H1 (cell line): ENCODE measurements around the gene ZSWIM6. TPM values are rescaled to one million over a fixed set of nuclear protein-coding genes. Genes with fewer than 3 reads are reported as not detected.

ENCODE experiments used
- CTCF ChIA-PET: fragments of 300-600 bp; sonication (Branson Sonifier 250); formaldehyde crosslinking; loops from one replicate; lab custom pipeline; 2021; ENCODE audit not compliant: partially characterized antibody; lab: Charles Lee
- POLR2A ChIA-PET: fragments of 300-600 bp; sonication (Branson Sonifier 250); formaldehyde crosslinking; loops from one replicate; lab custom pipeline; 2021; ENCODE audit warnings: inconsistent platforms; ENCODE audit not compliant: partially characterized antibody; lab: Charles Lee
- DNase-seq, 2 experiments: peaks; one replicate each; pipeline versions ENCODE4 v3.0.0 to v3.0.0-alpha.2; 2010 to 2022; ENCODE audit warnings: low spot score in 2 of 2, low read depth in 1 of 2, mixed read lengths in 1 of 2
- FAIRE-seq: peaks from 2 replicates; lab custom pipeline; 2011; peaks lifted over from hg19 to GRCh38; lab: Jason Lieb, UNC
- H2AFZ ChIP-seq: 2 replicates; pipeline ENCODE4 v1.8.1; 2012; ENCODE audit warnings: low read length, inconsistent platforms
- H2AK5ac ChIP-seq: 2 replicates; pipeline ENCODE4 v1.6.1; 2013; ENCODE audit warnings: low read depth, low read length
- H2BK120ac ChIP-seq: replicated peaks from 2 replicates; pipeline ENCODE3; 2013; ENCODE audit warnings: low read depth, low read length, inconsistent platforms
- H2BK12ac ChIP-seq: 2 replicates; pipeline ENCODE4 v1.6.1; 2013; ENCODE audit warnings: low read depth, low read length
- H2BK15ac ChIP-seq: 2 replicates; pipeline ENCODE4 v1.6.1; 2013; ENCODE audit warnings: low read length
- H2BK20ac ChIP-seq: 2 replicates; pipeline ENCODE4 v1.6.1; 2013; ENCODE audit warnings: low read length
- H2BK5ac ChIP-seq: 2 replicates; pipeline ENCODE4 v1.6.1; 2013; ENCODE audit warnings: low read depth, low read length
- H3K14ac ChIP-seq: 2 replicates; pipeline ENCODE4 v1.6.1; 2013; ENCODE audit warnings: inconsistent platforms; ENCODE audit not compliant: insufficient read length
- H3K18ac ChIP-seq: 2 replicates; pipeline ENCODE4 v1.6.1; 2013; ENCODE audit warnings: low read length; ENCODE audit errors: extremely low read depth
- H3K23ac ChIP-seq: 2 replicates; pipeline ENCODE4 v1.6.1; 2013; ENCODE audit warnings: inconsistent platforms; ENCODE audit not compliant: insufficient read length
- H3K23me2 ChIP-seq: 2 replicates; pipeline ENCODE4 v1.6.1; 2013; ENCODE audit warnings: low read depth, low read length
- H3K27ac ChIP-seq: 2 replicates; pipeline ENCODE4 v1.6.1; 2011; ENCODE audit warnings: low read depth, low read length, inconsistent platforms
- H3K27me3 ChIP-seq, 4 experiments: replicated peaks in 1 of 4; 1 replicate in 1 of 4; 2 replicates in 3 of 4; pipeline versions ENCODE4 v1.6.1 to v1.8.1; 2011 to 2013; ENCODE audit warnings: low read length in 3 of 4, mild to moderate bottlenecking in 3 of 4, inconsistent platforms in 2 of 4, mixed read lengths in 2 of 4, moderate library complexity in 1 of 4; ENCODE audit not compliant: control insufficient read depth in 3 of 4, insufficient read depth in 3 of 4; ENCODE audit errors: extremely low read depth in 1 of 4
- H3K36me3 ChIP-seq, 4 experiments: 2 replicates each; pipeline versions ENCODE4 v1.6.1 to v1.8.1; 2011 to 2013; ENCODE audit warnings: mild to moderate bottlenecking in 4 of 4, low read length in 3 of 4, moderate library complexity in 2 of 4, control low read depth in 1 of 4, inconsistent platforms in 1 of 4; ENCODE audit not compliant: insufficient read depth in 4 of 4, control insufficient read depth in 2 of 4
- H3K4ac ChIP-seq: replicated peaks from 2 replicates; pipeline ENCODE3; 2013; ENCODE audit warnings: low read length, low read depth, mixed read lengths, inconsistent platforms; ENCODE audit not compliant: insufficient read length
- H3K4me1 ChIP-seq, 4 experiments: replicated peaks in 1 of 4; 1 replicate in 1 of 4; 2 replicates in 3 of 4; pipeline versions ENCODE4 v1.6.1 to v1.8.1; 2011 to 2013; ENCODE audit warnings: low read length in 3 of 4, inconsistent platforms in 2 of 4, mixed read lengths in 1 of 4; ENCODE audit not compliant: insufficient read depth in 4 of 4, control insufficient read depth in 3 of 4
- H3K4me2 ChIP-seq, 2 experiments: 2 replicates each; pipeline versions ENCODE4 v1.6.1 to v1.8.1; 2011 to 2013; ENCODE audit warnings: low read depth in 2 of 2, low read length in 2 of 2, control low read depth in 1 of 2, inconsistent platforms in 1 of 2, mild to moderate bottlenecking in 1 of 2; ENCODE audit not compliant: insufficient read depth in 1 of 2
- H3K4me3 ChIP-seq, 4 experiments: fragments of 200-600, 300-600 bp in 1 of 4; sonication (generic), shearing (Covaris generic), sonication (Bioruptor Twin) in 1 of 4; 2 replicates each; pipeline versions ENCODE4 v1.5.1 to v1.8.1; 2011 to 2016; ENCODE audit warnings: low read length in 4 of 4, low read depth in 3 of 4, control low read depth in 2 of 4, inconsistent platforms in 2 of 4, mild to moderate bottlenecking in 2 of 4, mixed read lengths in 1 of 4, moderate library complexity in 1 of 4; ENCODE audit not compliant: insufficient read depth in 2 of 4; ENCODE audit errors: extremely low read depth in 1 of 4
- H3K56ac ChIP-seq: replicated peaks from 2 replicates; pipeline ENCODE3; 2013; ENCODE audit warnings: low read depth, mild to moderate bottlenecking, mixed read lengths, low read length, inconsistent platforms; ENCODE audit not compliant: insufficient read length
- H3K79me1 ChIP-seq: 2 replicates; pipeline ENCODE4 v1.6.1; 2013; ENCODE audit warnings: low read depth, low read length, control low read depth
- H3K79me2 ChIP-seq, 2 experiments: 2 replicates each; pipeline versions ENCODE4 v1.6.1 to v1.8.1; 2012 to 2013; ENCODE audit warnings: low read length in 2 of 2, mild to moderate bottlenecking in 2 of 2, inconsistent platforms in 1 of 2; ENCODE audit not compliant: insufficient read depth in 2 of 2, control insufficient read depth in 1 of 2
- H3K9ac ChIP-seq, 4 experiments: replicated peaks in 1 of 4; 1 replicate in 1 of 4; 2 replicates in 3 of 4; pipeline versions ENCODE4 v1.6.1 to v1.8.1; 2011 to 2013; ENCODE audit warnings: low read depth in 3 of 4, low read length in 3 of 4, control low read depth in 2 of 4, mild to moderate bottlenecking in 2 of 4, moderate library complexity in 2 of 4, inconsistent platforms in 1 of 4; ENCODE audit errors: extremely low read depth in 1 of 4
- H3K9me3 ChIP-seq, 2 experiments: 2 replicates each; pipeline versions ENCODE4 v1.6.1 to v1.8.1; 2012 to 2013; ENCODE audit warnings: mild to moderate bottlenecking in 2 of 2, moderate library complexity in 2 of 2, control low read depth in 1 of 2, inconsistent platforms in 1 of 2, low read depth in 1 of 2, low read length in 1 of 2, mixed read lengths in 1 of 2; ENCODE audit not compliant: insufficient read depth in 2 of 2
- H4K20me1 ChIP-seq, 2 experiments: replicated peaks in 1 of 2; 2 replicates each; pipeline versions ENCODE3 to v1.8.1; 2011 to 2013; ENCODE audit warnings: inconsistent platforms in 2 of 2, low read length in 2 of 2, mild to moderate bottlenecking in 1 of 2; ENCODE audit not compliant: insufficient read depth in 2 of 2, control insufficient read depth in 1 of 2
- H4K5ac ChIP-seq: 2 replicates; pipeline ENCODE4 v1.6.1; 2013; ENCODE audit warnings: low read length, low read depth, mixed read lengths, inconsistent platforms; ENCODE audit not compliant: insufficient read length
- H4K8ac ChIP-seq: 2 replicates; pipeline ENCODE4 v1.8.0; 2013; ENCODE audit warnings: mild to moderate bottlenecking, moderate library complexity, low read length, inconsistent platforms; ENCODE audit not compliant: insufficient read depth; ENCODE audit errors: extremely low read depth
- H4K91ac ChIP-seq: replicated peaks from 2 replicates; pipeline ENCODE3; 2013; ENCODE audit warnings: low read length, mixed read lengths, inconsistent platforms; ENCODE audit not compliant: insufficient read length
- CBX5 ChIP-seq: fragments of 300-800, 300-1000 bp; sonication (generic); IDR thresholded peaks from 2 replicates; pipeline ENCODE4 v1.7.1; 2016; ENCODE audit warnings: antibody characterized with exemption, low read length, low read depth
- CHD1 ChIP-seq: IDR thresholded peaks from 2 replicates; pipeline ENCODE4 v1.6.1; 2012; ENCODE audit warnings: low read depth, low read length, improper control_type of control experiment
- CTBP2 ChIP-seq: IDR thresholded peaks from 2 replicates; pipeline ENCODE4 v1.7.0; 2011; ENCODE audit warnings: borderline replicate concordance, mild to moderate bottlenecking, moderate library complexity, mixed read lengths, low read length; ENCODE audit not compliant: insufficient read depth, insufficient read length
- EP300 ChIP-seq, 2 experiments: IDR thresholded peaks; 1 replicate in 1 of 2; 2 replicates in 1 of 2; pipeline ENCODE4 v1.6.1; 2011 to 2012; ENCODE audit warnings: low read depth in 2 of 2, low read length in 2 of 2, mild to moderate bottlenecking in 2 of 2, borderline replicate concordance in 1 of 2, inconsistent platforms in 1 of 2, moderate library complexity in 1 of 2
- KDM4A ChIP-seq: IDR thresholded peaks from one replicate; pipeline ENCODE4 v1.7.1; 2012; ENCODE audit warnings: low read depth, mild to moderate bottlenecking, moderate library complexity, low read length, inconsistent platforms; ENCODE audit not compliant: severe bottlenecking
- KDM5A ChIP-seq: fragments of 200-600 bp; IDR thresholded peaks from 2 replicates; pipeline ENCODE4 v1.7.1; 2012; ENCODE audit warnings: mild to moderate bottlenecking, low read length, inconsistent platforms, mixed read lengths
- POLR2A ChIP-seq, 2 experiments: IDR thresholded peaks; 1 replicate in 1 of 2; 2 replicates in 1 of 2; pipeline ENCODE4 v1.6.1; 2011; ENCODE audit warnings: low read depth in 2 of 2, low read length in 2 of 2, mild to moderate bottlenecking in 2 of 2; ENCODE audit errors: control extremely low read depth in 1 of 2
- POLR2AphosphoS5 ChIP-seq: IDR thresholded peaks from 2 replicates; pipeline ENCODE4 v1.6.1; 2011; ENCODE audit warnings: low read depth, low read length
- TBP ChIP-seq: IDR thresholded peaks from 2 replicates; pipeline ENCODE4 v1.6.1; 2011; ENCODE audit warnings: low read depth, low read length, improper control_type of control experiment
- WGBS, 2 experiments: shearing (Covaris generic) in 1 of 2; methylation state at CpG; one replicate each; pipeline versions ENCODE4 v1.1.6 to v1.1.7; 2013 to 2015; ENCODE audit warnings: low lambda C conversion rate in 2 of 2, mixed read lengths in 2 of 2, inconsistent platforms in 1 of 2, low coverage in 1 of 2, missing lambda C conversion rate in 1 of 2; ENCODE audit not compliant: insufficient replicate concordance in 2 of 2, insufficient coverage in 1 of 2, insufficient read length in 1 of 2; ENCODE audit errors: extremely low coverage in 1 of 2, missing lambda C conversion rate in 1 of 2; 5-methylcytosine and 5-hydroxymethylcytosine counted together
- polyA plus RNA-seq, 7 experiments: library from polyadenylated mRNA; depleted of rRNA in 3 of 7; stranded (reverse) in 5 of 7; unstranded in 2 of 7; fragments of >200 nt in 5 of 7; fragments of 200-250 nt in 2 of 7; gene quantifications; 1 replicate in 5 of 7; 2 replicates in 1 of 7; 4 replicates in 1 of 7; pipeline versions ENCODE4 v1.2.1 to v1.2.3, GENCODE V29; 2011 to 2013; ENCODE audit warnings: missing spikeins in 2 of 7, mixed read lengths in 2 of 7
- total RNA-seq: library from RNA; stranded (reverse); fragmentation: NEBNext Ultra II Directional; extraction: Animal tissue kit (Norgen Biotek cat#: 25700); gene quantifications from 2 replicates; pipeline ENCODE4 v1.2.1, GENCODE V29; 2021
- TF ChIP-seq, protein P1 (sequence below): IDR thresholded peaks from 2 replicates; pipeline ENCODE4 v1.6.1; 2011; ENCODE audit warnings: low read depth, mild to moderate bottlenecking, low read length; ENCODE audit not compliant: insufficient read depth

Gene ZSWIM6
- total and polyA plus RNA-seq, 2 of the 8 experiments (the other 6 are each of a cell fraction or from before 2014, with no cell fraction given): 7.9 to 12.4 TPM

DNA sequence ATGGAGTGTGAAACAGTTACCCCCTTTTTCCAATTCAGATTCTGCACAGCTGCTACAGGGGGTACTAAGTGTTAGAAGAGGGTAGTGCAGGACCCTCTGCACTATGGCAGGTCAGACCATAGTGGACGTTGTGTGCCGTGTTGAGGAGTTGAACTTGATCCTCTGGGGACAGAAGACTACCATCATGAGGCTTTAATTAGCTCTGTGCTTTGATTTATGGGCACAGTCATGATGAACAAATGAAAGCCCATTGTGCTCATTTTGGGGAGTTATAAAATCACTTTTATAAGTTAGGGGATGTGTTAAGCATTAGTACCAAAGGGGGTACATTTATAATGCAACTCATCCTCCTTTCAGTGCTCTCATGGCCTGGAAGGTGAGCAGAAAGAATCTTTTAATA is 62.7 kb downstream of the ZSWIM6 start:
- Histone ChIP-seq H2AFZ (no peak overlapping the region), H3K27me3 (no peaks in the 10 kb centered on the region), H3K4me1 (no peaks in the 10 kb centered on the region), H3K4me2 (no peak overlapping the region), H4K5ac (no peak overlapping the region), H3K56ac (no peak overlapping the region), H3K79me2 (peaks cover 0 to 40% of the 10 kb centered on the region in 2 experiments; a peak in 3 of 4 replicates), H3K36me3 (no peaks in the 10 kb centered on the region), H2BK5ac (no peak overlapping the region), H3K18ac (no peak overlapping the region), H3K4ac (no peak overlapping the region), H4K8ac (no peak overlapping the region), H2BK20ac (no peak overlapping the region), H3K79me1 (no peaks in the 10 kb centered on the region), H4K91ac (no peak overlapping the region), H3K9me3 (peaks cover 4 to 6% of the 10 kb centered on the region in 2 experiments; a peak in 3 of 4 replicates), H2AK5ac (no peak overlapping the region), H2BK15ac (no peak overlapping the region), H3K4me3 (no peak overlapping the region), H3K9ac (no peak overlapping the region), H3K27ac (no peak overlapping the region), H2BK12ac (no peak overlapping the region), H3K23ac (no peak overlapping the region), H3K23me2 (no peaks in the 10 kb centered on the region), H2BK120ac (no peak overlapping the region), H4K20me1 (peaks cover 0 to 4% of the 10 kb centered on the region in 2 experiments), H3K14ac (no peak overlapping the region)
- CTCF ChIA-PET: interaction anchor here (0.6 to 1.4 kb wide), 2 partner anchors 74 to 208 kb away, joined by 3 read pairs; no protein-coding TSS in a partner anchor
- POLR2A ChIA-PET: no interaction called here
- 97% methylated on average over 2 of the region's 2 CpGs; no CpG with 5 or more reads in 1 of the 2 experiments for WGBS, 2 experiments
- FAIRE-seq (no peak), DNase-seq (no peak)
- TF ChIP-seq TBP: no peak
- no peak for TF ChIP-seq POLR2AphosphoS5
- TF ChIP-seq CTBP2: no peak
- TF ChIP-seq KDM5A: no peak
- TF ChIP-seq CHD1: no peak
- TF ChIP-seq EP300 (IDR thresholded peaks at IDR 0.05; ENCODE audit: borderline replicate concordance in 1 of 2, low read depth in 2 of 2, low read length in 2 of 2): no peak
- TF ChIP-seq POLR2A (IDR thresholded peaks at IDR 0.05; ENCODE audit: control extremely low read depth in 1 of 2, low read depth in 2 of 2, low read length in 2 of 2): no peak
- no peak for TF ChIP-seq KDM4A
- TF ChIP-seq, protein P1, sequence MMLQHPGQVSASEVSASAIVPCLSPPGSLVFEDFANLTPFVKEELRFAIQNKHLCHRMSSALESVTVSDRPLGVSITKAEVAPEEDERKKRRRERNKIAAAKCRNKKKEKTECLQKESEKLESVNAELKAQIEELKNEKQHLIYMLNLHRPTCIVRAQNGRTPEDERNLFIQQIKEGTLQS: no peak
- no peak for TF ChIP-seq CBX5
